SK-N-SH treated with all-trans-retinoic acid at 6 μM for 48 hours (cell line): ENCODE data around the gene UBE2S.

Source experiments
- ARNTL ChIP-seq: fragments of 450-650 bp; formaldehyde crosslinking; IDR thresholded peaks from 2 replicates; pipeline ENCODE4 v1.5.0; 2020; ENCODE audit warnings: low read depth, mild to moderate bottlenecking, moderate library complexity, borderline replicate concordance
- BACH2 ChIP-seq: fragments of 250-450 bp; sonication (Bioruptor Pico); IDR thresholded peaks from 2 replicates; pipeline ENCODE4 v1.9.0; 2021; ENCODE audit warnings: mild to moderate bottlenecking, borderline replicate concordance
- CREB5 ChIP-seq: fragments of 250-450 bp; sonication (Bioruptor Pico); IDR thresholded peaks from 2 replicates; pipeline ENCODE4 v1.5.1; 2020; ENCODE audit warnings: low read depth, mild to moderate bottlenecking, moderate library complexity
- CSDC2 ChIP-seq: fragments of 250-450 bp; sonication (Bioruptor Pico); IDR thresholded peaks from 2 replicates; pipeline ENCODE4 v1.5.0; 2020; ENCODE audit warnings: mild to moderate bottlenecking, moderate library complexity
- GLIS3 ChIP-seq: fragments of 250-450 bp; sonication (Bioruptor Pico); IDR thresholded peaks from 2 replicates; pipeline ENCODE4 v1.5.0; 2020; ENCODE audit warnings: mild to moderate bottlenecking, moderate library complexity
- OSR1 ChIP-seq: fragments of 250-450 bp; sonication (Bioruptor Pico); IDR thresholded peaks from 2 replicates; pipeline ENCODE4 v1.8.0; 2022; ENCODE audit warnings: moderate library complexity, mild to moderate bottlenecking, inconsistent platforms
- PATZ1 ChIP-seq: fragments of 250-450 bp; sonication (Bioruptor Pico); IDR thresholded peaks from 2 replicates; pipeline ENCODE4 v1.8.0; 2020; ENCODE audit warnings: mild to moderate bottlenecking, moderate library complexity, borderline replicate concordance
- RARB ChIP-seq: fragments of 250-450 bp; sonication (Bioruptor Pico); IDR thresholded peaks from 2 replicates; pipeline ENCODE4 v1.8.0; 2021; ENCODE audit warnings: mild to moderate bottlenecking, moderate library complexity
- TCF4 ChIP-seq: fragments of 250-450 bp; sonication (Bioruptor Pico); IDR thresholded peaks from 2 replicates; pipeline ENCODE4 v1.8.0; 2021; ENCODE audit warnings: mild to moderate bottlenecking, moderate library complexity, borderline replicate concordance
- TSHZ2 ChIP-seq: fragments of 250-450 bp; sonication (Bioruptor Pico); IDR thresholded peaks from 2 replicates; pipeline ENCODE4 v1.5.0; 2020; ENCODE audit warnings: mild to moderate bottlenecking, moderate library complexity
- ZFP3 ChIP-seq: fragments of 250-450 bp; sonication (Bioruptor Pico); IDR thresholded peaks from 2 replicates; pipeline ENCODE4 v1.5.0; 2020; ENCODE audit warnings: mild to moderate bottlenecking, moderate library complexity
- ZNF565 ChIP-seq: fragments of 450-650 bp; formaldehyde crosslinking; conservative IDR thresholded peaks from 2 replicates; pipeline ENCODE4 v1.5.0; 2020; ENCODE audit warnings: low read depth, mild to moderate bottlenecking, moderate library complexity
- ZNF70 ChIP-seq: fragments of 450-650 bp; formaldehyde crosslinking; IDR thresholded peaks from 2 replicates; pipeline ENCODE4 v1.5.0; 2020; ENCODE audit warnings: mild to moderate bottlenecking, moderate library complexity

- TF ChIP-seq ARNTL = no peak
- no peak for TF ChIP-seq OSR1 (CRISPR knock-in tag)
- no peak for TF ChIP-seq ZNF565 (CRISPR knock-in tag)
- TF ChIP-seq BACH2 (CRISPR knock-in tag) = no peak
- TF ChIP-seq PATZ1 (CRISPR knock-in tag) = no peak
- TF ChIP-seq ZFP3 = no peak
- TF ChIP-seq ZNF70 (CRISPR knock-in tag) = no peak
- TF ChIP-seq CREB5 = no peak
- no peak for TF ChIP-seq TSHZ2 (CRISPR knock-in tag)
- TF ChIP-seq GLIS3 (CRISPR knock-in tag) = no peak
- no peak for TF ChIP-seq RARB (CRISPR knock-in tag)
- TF ChIP-seq CSDC2 (CRISPR knock-in tag) = no peak
- TF ChIP-seq TCF4 = no peak
These were observed 15.6 kb downstream of the UBE2S start for GRCh38 chr19:55391702-55392615.
